Measurements from ENCODE around the gene PPP1R13B. TPM values are rescaled to one million over a fixed set of nuclear protein-coding genes. Genes with fewer than 3 reads are reported as not detected.
A peak's percentile ranks its signal among the peaks of the same experiment; 100 is the strongest.
"Not testable (repeated sequence)": the region's sequence is repeated elsewhere in the genome, so short reads cannot be mapped to it uniquely, and the experiment has no call there.

The PPP1R13B gene
- total RNA-seq, 2 donors from 2014 or later = 10.0 to 10.4 TPM

- no peak overlapping the region for H3K4me3 Mint-ChIP-seq
Observed at GRCh38 chr14:103817595-103817994, 29.8 kb downstream of the PPP1R13B start.

GRCh38 chr14:103816991-103817390 is 30.4 kb downstream of the PPP1R13B start:
- Mint-ChIP-seq H3K9me3 (no peaks in the 10 kb centered on the region), H3K27me3 (no peaks in the 10 kb centered on the region), H3K36me3 (ENCODE audit: low read depth) (no peaks in the 10 kb centered on the region), H3K4me1 (peaks cover 14% of the 10 kb centered on the region), H3K4me3 (no peak overlapping the region), H3K27ac (no peak overlapping the region)
- no peak for ATAC-seq (replicated peaks)

More at GRCh38 chr14:103817595-103817994, 29.8 kb downstream of the PPP1R13B start:
- Mint-ChIP-seq H3K36me3 (ENCODE audit: low read depth) (no peaks in the 10 kb centered on the region), H3K27me3 (no peaks in the 10 kb centered on the region), H3K27ac (peak overlapping the region; percentile 29), H3K4me1 (peaks cover 14% of the 10 kb centered on the region), H3K9me3 (no peaks in the 10 kb centered on the region)
- no peak for ATAC-seq (replicated peaks)

- Mint-ChIP-seq H3K27me3 (no peaks in the 10 kb centered on the region), H3K4me3 (no peak overlapping the region), H3K9me3 (no peaks in the 10 kb centered on the region), H3K27ac (no peak overlapping the region), H3K36me3 (ENCODE audit: low read depth) (no peaks in the 10 kb centered on the region), H3K4me1 (peaks cover 12% of the 10 kb centered on the region)
- no peak for ATAC-seq (replicated peaks)
Observed at GRCh38 chr14:103815253-103815652, 32.1 kb downstream of the PPP1R13B start.

- no peak for ATAC-seq (replicated peaks)
- H3K36me3 Mint-ChIP-seq (ENCODE audit: low read depth) = no peaks in the 10 kb centered on the region
Observed at GRCh38 chr14:103811189-103811588, 36.2 kb downstream of the PPP1R13B start.

GRCh38 chr14:103808403-103809001 is 38.9 kb downstream of the PPP1R13B start:
- Mint-ChIP-seq H3K27ac (no peak overlapping the region), H3K27me3 (no peaks in the 10 kb centered on the region)

More at GRCh38 chr14:103811189-103811588, 36.2 kb downstream of the PPP1R13B start:
- H3K4me1 Mint-ChIP-seq = no peaks in the 10 kb centered on the region
- no peak overlapping the region for H3K4me3 Mint-ChIP-seq
- H3K9me3 Mint-ChIP-seq = no peaks in the 10 kb centered on the region
- H3K27me3 Mint-ChIP-seq = no peaks in the 10 kb centered on the region
- no peak overlapping the region for H3K27ac Mint-ChIP-seq

GRCh38 chr14:103806805-103807204 is 40.6 kb downstream of the PPP1R13B start:
- no peak for ATAC-seq (replicated peaks)
- H3K27ac Mint-ChIP-seq = no peak overlapping the region
- no peaks in the 10 kb centered on the region for H3K27me3 Mint-ChIP-seq
- H3K4me1 Mint-ChIP-seq = no peaks in the 10 kb centered on the region
- no peak overlapping the region for H3K4me3 Mint-ChIP-seq
- H3K36me3 Mint-ChIP-seq (ENCODE audit: low read depth) = no peaks in the 10 kb centered on the region
- H3K9me3 Mint-ChIP-seq = no peaks in the 10 kb centered on the region

More at GRCh38 chr14:103808403-103809001, 38.9 kb downstream of the PPP1R13B start:
- no peaks in the 10 kb centered on the region for H3K36me3 Mint-ChIP-seq (ENCODE audit: low read depth)
- no peak overlapping the region for H3K4me3 Mint-ChIP-seq
- no peaks in the 10 kb centered on the region for H3K9me3 Mint-ChIP-seq
- no peaks in the 10 kb centered on the region for H3K4me1 Mint-ChIP-seq
- peak; percentile 84 for ATAC-seq (replicated peaks)

GRCh38 chr14:103805708-103806107 is 41.7 kb downstream of the PPP1R13B start:
- H3K27ac Mint-ChIP-seq = no peak overlapping the region
- no peak overlapping the region for H3K4me3 Mint-ChIP-seq
- no peaks in the 10 kb centered on the region for H3K36me3 Mint-ChIP-seq (ENCODE audit: low read depth)
- ATAC-seq (replicated peaks) = no peak
- H3K27me3 Mint-ChIP-seq = no peaks in the 10 kb centered on the region
- H3K9me3 Mint-ChIP-seq = no peaks in the 10 kb centered on the region
- H3K4me1 Mint-ChIP-seq = no peaks in the 10 kb centered on the region

GRCh38 chr14:103803661-103804060 is 43.7 kb downstream of the PPP1R13B start:
- Mint-ChIP-seq H3K9me3 (no peaks in the 10 kb centered on the region), H3K36me3 (ENCODE audit: low read depth) (no peaks in the 10 kb centered on the region), H3K4me3 (no peak overlapping the region), H3K27ac (no peak overlapping the region), H3K4me1 (no peaks in the 10 kb centered on the region), H3K27me3 (no peaks in the 10 kb centered on the region)
- ATAC-seq (replicated peaks) = no peak

GRCh38 chr14:103802356-103802755 is 45.0 kb downstream of the PPP1R13B start:
- ATAC-seq (replicated peaks) = no peak
- no peaks in the 10 kb centered on the region for H3K36me3 Mint-ChIP-seq (ENCODE audit: low read depth)
- H3K27me3 Mint-ChIP-seq = no peaks in the 10 kb centered on the region
- H3K4me1 Mint-ChIP-seq = no peaks in the 10 kb centered on the region
- no peaks in the 10 kb centered on the region for H3K9me3 Mint-ChIP-seq
- H3K27ac Mint-ChIP-seq = no peak overlapping the region
- H3K4me3 Mint-ChIP-seq = no peak overlapping the region

- Mint-ChIP-seq H3K27me3 (no peaks in the 10 kb centered on the region), H3K27ac (peak overlapping the region; percentile 6), H3K4me1 (no peaks in the 10 kb centered on the region), H3K36me3 (ENCODE audit: low read depth) (no peaks in the 10 kb centered on the region), H3K9me3 (no peaks in the 10 kb centered on the region), H3K4me3 (no peak overlapping the region)
- peak; percentile 60 for ATAC-seq (replicated peaks)
Observed at GRCh38 chr14:103801459-103801858, 45.9 kb downstream of the PPP1R13B start.

- not testable (repeated sequence) for H3K36me3 Mint-ChIP-seq (ENCODE audit: low read depth); H3K27ac Mint-ChIP-seq
Observed at GRCh38 chr14:103793192-103793591, 54.2 kb downstream of the PPP1R13B start.

GRCh38 chr14:103788086-103788485 is 59.3 kb downstream of the PPP1R13B start:
- Mint-ChIP-seq H3K4me3 (no peak overlapping the region), H3K36me3 (ENCODE audit: low read depth) (peaks cover 15% of the 10 kb centered on the region), H3K4me1 (no peaks in the 10 kb centered on the region), H3K9me3 (no peaks in the 10 kb centered on the region), H3K27ac (no peak overlapping the region), H3K27me3 (no peaks in the 10 kb centered on the region)
- no peak for ATAC-seq (replicated peaks)

More at GRCh38 chr14:103793192-103793591, 54.2 kb downstream of the PPP1R13B start:
- not testable (repeated sequence) for ATAC-seq (replicated peaks); H3K4me1 Mint-ChIP-seq; H3K4me3 Mint-ChIP-seq; H3K9me3 Mint-ChIP-seq; H3K27me3 Mint-ChIP-seq

GRCh38 chr14:103782376-103782775 is 65.0 kb downstream of the PPP1R13B start:
- Mint-ChIP-seq H3K9me3 (no peaks in the 10 kb centered on the region), H3K27me3 (no peaks in the 10 kb centered on the region), H3K4me1 (no peaks in the 10 kb centered on the region), H3K36me3 (ENCODE audit: low read depth) (peaks cover 29% of the 10 kb centered on the region), H3K4me3 (no peak overlapping the region), H3K27ac (no peak overlapping the region)
- no peak for ATAC-seq (replicated peaks)

GRCh38 chr14:103776319-103776718 is 71.1 kb downstream of the PPP1R13B start:
- H3K27ac Mint-ChIP-seq; H3K4me3 Mint-ChIP-seq; H3K9me3 Mint-ChIP-seq; ATAC-seq (replicated peaks); H3K4me1 Mint-ChIP-seq; H3K27me3 Mint-ChIP-seq: not testable (repeated sequence)
- H3K36me3 Mint-ChIP-seq (ENCODE audit: low read depth) = peaks cover 30% of the 10 kb centered on the region

- H3K4me3 Mint-ChIP-seq = no peak overlapping the region
- H3K27me3 Mint-ChIP-seq = no peaks in the 10 kb centered on the region
- H3K27ac Mint-ChIP-seq = no peak overlapping the region
- ATAC-seq (replicated peaks) = no peak
- peaks cover 24% of the 10 kb centered on the region for H3K36me3 Mint-ChIP-seq (ENCODE audit: low read depth)
- no peaks in the 10 kb centered on the region for H3K9me3 Mint-ChIP-seq
- no peaks in the 10 kb centered on the region for H3K4me1 Mint-ChIP-seq
Observed at GRCh38 chr14:103775506-103775905, 71.9 kb downstream of the PPP1R13B start.

GRCh38 chr14:103773521-103773920 is 73.9 kb downstream of the PPP1R13B start:
- Mint-ChIP-seq H3K4me1 (no peaks in the 10 kb centered on the region), H3K27me3 (no peaks in the 10 kb centered on the region), H3K9me3 (no peaks in the 10 kb centered on the region), H3K36me3 (ENCODE audit: low read depth) (peaks cover 19% of the 10 kb centered on the region), H3K4me3 (no peak overlapping the region), H3K27ac (no peak overlapping the region)
- no peak for ATAC-seq (replicated peaks)

Data from activated T-helper 17 cell treated with anti-CD3 and anti-CD28 coated beads, Interleukin-2, amount 50 U/mL, for 72 hours (primary cell).